Liver (tissue), 9 donors: Measurements from ENCODE around the gene WNT7B. TPM values are rescaled to one million over a fixed set of nuclear protein-coding genes. Genes with fewer than 3 reads are reported as not detected.
A peak's percentile ranks its signal among the peaks of the same experiment; 100 is the strongest.

ENCODE experiments used
- DNase-seq: peaks from one replicate; pipeline ENCODE4 v3.0.0-alpha.2; 2017; ENCODE audit warnings: low spot score
- H3K27ac ChIP-seq, 2 donors: one replicate each; pipeline ENCODE4 v1.7.0; 2013; ENCODE audit warnings: inconsistent platforms in 2 of 2, low read length in 2 of 2, control low read depth in 1 of 2, low read depth in 1 of 2, mild to moderate bottlenecking in 1 of 2
- H3K27me3 ChIP-seq, 4 donors: one replicate each; pipeline versions ENCODE4 v1.6.1 to v1.7.0; 2013; ENCODE audit warnings: low read length in 3 of 4, inconsistent platforms in 1 of 4, mild to moderate bottlenecking in 1 of 4, moderate library complexity in 1 of 4; ENCODE audit not compliant: control insufficient read depth in 4 of 4, insufficient read depth in 4 of 4
- H3K36me3 ChIP-seq, 4 donors: one replicate each; pipeline versions ENCODE4 v1.6.1 to v1.7.0; 2013; ENCODE audit warnings: low read length in 3 of 4, mild to moderate bottlenecking in 3 of 4, low read depth in 1 of 4, moderate library complexity in 1 of 4; ENCODE audit not compliant: control insufficient read depth in 4 of 4, insufficient read depth in 3 of 4
- H3K4me1 ChIP-seq, 4 donors: one replicate each; pipeline versions ENCODE4 v1.6.1 to v1.7.0; 2013; ENCODE audit warnings: low read length in 3 of 4, mild to moderate bottlenecking in 3 of 4, moderate library complexity in 1 of 4; ENCODE audit not compliant: control insufficient read depth in 4 of 4, insufficient read depth in 4 of 4
- H3K4me3 ChIP-seq, 3 donors: one replicate each; pipeline versions ENCODE4 v1.6.1 to v1.7.0; 2013; ENCODE audit warnings: low read length in 3 of 3, control low read depth in 1 of 3, low read depth in 1 of 3, mild to moderate bottlenecking in 1 of 3
- H3K9ac ChIP-seq, 2 donors: one replicate each; pipeline ENCODE4 v1.7.0; 2013; ENCODE audit warnings: low read length in 2 of 2, mild to moderate bottlenecking in 2 of 2, moderate library complexity in 2 of 2, control low read depth in 1 of 2, low read depth in 1 of 2
- H3K9me3 ChIP-seq, 4 donors: one replicate each; pipeline versions ENCODE4 v1.6.1 to v1.7.0; 2013; ENCODE audit warnings: low read length in 3 of 4; ENCODE audit not compliant: control insufficient read depth in 4 of 4
- EGR1 ChIP-seq, 2 donors: IDR thresholded peaks; 2 replicates each; pipeline ENCODE4 v1.6.1; 2016 to 2018; ENCODE audit warnings: antibody characterized with exemption in 2 of 2, low read depth in 2 of 2
- FOXA1 ChIP-seq: IDR thresholded peaks from 2 replicates; pipeline ENCODE4 v1.6.1; 2016; ENCODE audit warnings: antibody characterized with exemption
- GABPA ChIP-seq, 2 donors: IDR thresholded peaks in 1 of 2; conservative IDR thresholded peaks in 1 of 2; 2 replicates each; pipeline ENCODE4 v1.6.1; 2016; ENCODE audit warnings: antibody characterized with exemption in 2 of 2, mild to moderate bottlenecking in 1 of 2, moderate library complexity in 1 of 2
- HNF4A ChIP-seq, 2 donors: conservative IDR thresholded peaks; 2 replicates each; pipeline ENCODE4 v1.6.1; 2016; ENCODE audit warnings: antibody characterized with exemption in 2 of 2, mild to moderate bottlenecking in 2 of 2
- HNF4G ChIP-seq: IDR thresholded peaks from 2 replicates; pipeline ENCODE4 v1.6.1; 2016; ENCODE audit warnings: antibody characterized with exemption
- JUND ChIP-seq, 2 donors: IDR thresholded peaks; 2 replicates each; pipeline ENCODE4 v1.6.1; 2016; ENCODE audit warnings: antibody characterized with exemption in 2 of 2
- NR2F2 ChIP-seq: IDR thresholded peaks from 2 replicates; pipeline ENCODE4 v1.6.1; 2016; ENCODE audit warnings: antibody characterized with exemption
- RAD21 ChIP-seq, 2 donors: IDR thresholded peaks; 2 replicates each; pipeline ENCODE4 v1.6.1; 2016; ENCODE audit warnings: antibody characterized with exemption in 2 of 2, mild to moderate bottlenecking in 2 of 2
- REST ChIP-seq: IDR thresholded peaks from 2 replicates; pipeline ENCODE4 v1.6.1; 2016; ENCODE audit warnings: antibody characterized with exemption, mild to moderate bottlenecking
- RXRA ChIP-seq, 2 donors: IDR thresholded peaks; 2 replicates each; pipeline ENCODE4 v1.6.1; 2017 to 2018; ENCODE audit warnings: antibody characterized with exemption in 2 of 2, mild to moderate bottlenecking in 1 of 2
- SP1 ChIP-seq: IDR thresholded peaks from 2 replicates; pipeline ENCODE4 v1.6.1; 2018; ENCODE audit warnings: antibody characterized with exemption, mild to moderate bottlenecking
- TAF1 ChIP-seq: conservative IDR thresholded peaks from 2 replicates; pipeline ENCODE4 v1.6.1; 2016; ENCODE audit warnings: antibody characterized with exemption, mild to moderate bottlenecking
- YY1 ChIP-seq: IDR thresholded peaks from 2 replicates; pipeline ENCODE4 v1.6.1; 2016; ENCODE audit warnings: antibody characterized with exemption, mild to moderate bottlenecking
- ZBTB33 ChIP-seq: IDR thresholded peaks from 2 replicates; pipeline ENCODE4 v1.6.1; 2016; ENCODE audit warnings: antibody characterized with exemption
- WGBS: extraction: QIAGEN DNeasy Blood & Tissue Kit; methylation state at CpG from one replicate; pipeline ENCODE4 v1.1.7; 2013; 5-methylcytosine and 5-hydroxymethylcytosine counted together
- polyA plus RNA-seq, 2 donors: library from polyadenylated mRNA; stranded (reverse) in 1 of 2; unstranded in 1 of 2; fragments of 200-250 nt in 1 of 2; fragments of >200 nt in 1 of 2; fragmentation: Nextera tagmentation in 1 of 2; extraction: Ambion mirVana in 1 of 2; gene quantifications; one replicate each; pipeline versions ENCODE4 v1.2.1 to v1.2.3, GENCODE V29; 2013 to 2015
- total RNA-seq, 2 donors: library from RNA; depleted of rRNA; stranded (reverse); fragments of >200 nt; gene quantifications; one replicate each; pipeline ENCODE4 v1.2.3, GENCODE V29; 2014
- TF ChIP-seq, protein P1 (sequence below): fragments of 150-350 bp; IDR thresholded peaks from 2 replicates; pipeline ENCODE4 v1.5.1; 2017; ENCODE audit warnings: improper control_type of control experiment, low read depth, low read length; ENCODE audit not compliant: missing input control
- TF ChIP-seq, protein P2 (sequence below): IDR thresholded peaks from 2 replicates; pipeline ENCODE4 v1.6.1; 2016; ENCODE audit warnings: antibody characterized with exemption
- TF ChIP-seq, protein P3 (sequence below): IDR thresholded peaks from 2 replicates; pipeline ENCODE4 v1.6.1; 2016; ENCODE audit warnings: antibody characterized with exemption
- donor health status: healthy.
- donor health status: healthy.
- donor health status: healthy.
- donor health status: healthy.
- donor health status: healthy.

WNT7B gene
- total and polyA plus RNA-seq, 4 donors = 0.06 to 0.28 TPM; not detected in 2

- Histone ChIP-seq H3K9ac (no peak overlapping the region), H3K4me1 (peaks cover 2 to 40% (median 7%) of the 10 kb centered on the region in 4 donors)
- no peak for TF ChIP-seq REST
- no peak for TF ChIP-seq TAF1
- no peak for TF ChIP-seq JUND (IDR thresholded peaks at IDR 0.05)
- TF ChIP-seq GABPA (IDR thresholded peaks at IDR 0.05 in 1 of 2, conservative IDR thresholded peaks at IDR 0.05 in 1 of 2) = no peak
- no peak for TF ChIP-seq ZBTB33
- TF ChIP-seq YY1 = no peak
- no peak for TF ChIP-seq RAD21 (IDR thresholded peaks at IDR 0.05)
- no peak for TF ChIP-seq SP1
- no peak for TF ChIP-seq FOXA1
- no peak for TF ChIP-seq EGR1 (IDR thresholded peaks at IDR 0.05; ENCODE audit: low read depth in 2 of 2)
- no peak for TF ChIP-seq RXRA (IDR thresholded peaks at IDR 0.05)
- TF ChIP-seq NR2F2 = no peak
- no peak for TF ChIP-seq HNF4A (conservative IDR thresholded peaks at IDR 0.05)
- no peak for TF ChIP-seq HNF4G
- TF ChIP-seq, protein P1, sequence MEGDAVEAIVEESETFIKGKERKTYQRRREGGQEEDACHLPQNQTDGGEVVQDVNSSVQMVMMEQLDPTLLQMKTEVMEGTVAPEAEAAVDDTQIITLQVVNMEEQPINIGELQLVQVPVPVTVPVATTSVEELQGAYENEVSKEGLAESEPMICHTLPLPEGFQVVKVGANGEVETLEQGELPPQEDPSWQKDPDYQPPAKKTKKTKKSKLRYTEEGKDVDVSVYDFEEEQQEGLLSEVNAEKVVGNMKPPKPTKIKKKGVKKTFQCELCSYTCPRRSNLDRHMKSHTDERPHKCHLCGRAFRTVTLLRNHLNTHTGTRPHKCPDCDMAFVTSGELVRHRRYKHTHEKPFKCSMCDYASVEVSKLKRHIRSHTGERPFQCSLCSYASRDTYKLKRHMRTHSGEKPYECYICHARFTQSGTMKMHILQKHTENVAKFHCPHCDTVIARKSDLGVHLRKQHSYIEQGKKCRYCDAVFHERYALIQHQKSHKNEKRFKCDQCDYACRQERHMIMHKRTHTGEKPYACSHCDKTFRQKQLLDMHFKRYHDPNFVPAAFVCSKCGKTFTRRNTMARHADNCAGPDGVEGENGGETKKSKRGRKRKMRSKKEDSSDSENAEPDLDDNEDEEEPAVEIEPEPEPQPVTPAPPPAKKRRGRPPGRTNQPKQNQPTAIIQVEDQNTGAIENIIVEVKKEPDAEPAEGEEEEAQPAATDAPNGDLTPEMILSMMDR = no peak
- TF ChIP-seq, protein P2, sequence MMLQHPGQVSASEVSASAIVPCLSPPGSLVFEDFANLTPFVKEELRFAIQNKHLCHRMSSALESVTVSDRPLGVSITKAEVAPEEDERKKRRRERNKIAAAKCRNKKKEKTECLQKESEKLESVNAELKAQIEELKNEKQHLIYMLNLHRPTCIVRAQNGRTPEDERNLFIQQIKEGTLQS = no peak
- TF ChIP-seq, protein P3, sequence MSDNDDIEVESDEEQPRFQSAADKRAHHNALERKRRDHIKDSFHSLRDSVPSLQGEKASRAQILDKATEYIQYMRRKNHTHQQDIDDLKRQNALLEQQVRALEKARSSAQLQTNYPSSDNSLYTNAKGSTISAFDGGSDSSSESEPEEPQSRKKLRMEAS = no peak
Measured at GRCh38 chr22:45996241-45997076, 19.5 kb upstream of the WNT7B start.

More at GRCh38 chr22:45996241-45997076, 19.5 kb upstream of the WNT7B start:
- Histone ChIP-seq H3K4me3 (no peak overlapping the region), H3K27ac (peak overlapping the region; percentile 53 to 67), H3K27me3 (no peaks in the 10 kb centered on the region), H3K9me3 (no peaks in the 10 kb centered on the region), H3K36me3 (no peaks in the 10 kb centered on the region)
- 79% methylated on average over 29 of the region's 29 CpGs for WGBS
- DNase-seq = no peak
